Fibroblast of skin of back (primary cell): ENCODE measurements around the gene CMTM6.
A peak's percentile ranks its signal among the peaks of the same experiment; 100 is the strongest.
"Not testable (repeated sequence)": the region's sequence is repeated elsewhere in the genome, so short reads cannot be mapped to it uniquely, and the experiment has no call there.

Experiments
- DNase-seq: peaks from one replicate; pipeline ENCODE4 v3.0.0-alpha.2; 2013

The CMTM6 gene

GRCh38 chr3:32499585-32499984 is 3.1 kb downstream of the CMTM6 start:
- no peak for DNase-seq

GRCh38 chr3:32498992-32499391 is 3.7 kb downstream of the CMTM6 start:
- no peak for DNase-seq

- DNase-seq = no peak
Measured at GRCh38 chr3:32498252-32498651, 4.4 kb downstream of the CMTM6 start.

- DNase-seq = no peak
Measured at GRCh38 chr3:32495609-32496008, 7.0 kb downstream of the CMTM6 start.

- DNase-seq = no peak
Measured at GRCh38 chr3:32495085-32495484, 7.6 kb downstream of the CMTM6 start.

GRCh38 chr3:32493437-32494414 is 8.9 kb downstream of the CMTM6 start:
- DNase-seq = no peak

GRCh38 chr3:32492684-32493436 is 9.8 kb downstream of the CMTM6 start:
- peak; percentile 42 for DNase-seq

GRCh38 chr3:32488474-32489008 is 14.1 kb downstream of the CMTM6 start:
- DNase-seq = no peak

- no peak for DNase-seq
Measured at GRCh38 chr3:32487781-32488473, 14.7 kb downstream of the CMTM6 start.

- DNase-seq = no peak
Measured at GRCh38 chr3:32484436-32484835, 18.2 kb downstream of the CMTM6 start.

- DNase-seq = no peak
Measured at GRCh38 chr3:32483772-32484171, 18.9 kb downstream of the CMTM6 start.

GRCh38 chr3:32482693-32483092 is 20.0 kb downstream of the CMTM6 start:
- no peak for DNase-seq

GRCh38 chr3:32481791-32482631 is 20.6 kb downstream of the CMTM6 start:
- DNase-seq = no peak

- DNase-seq = peak; percentile 17
Measured at GRCh38 chr3:32480604-32481003, 22.0 kb downstream of the CMTM6 start.

GRCh38 chr3:32474201-32474600 is 28.5 kb downstream of the CMTM6 start:
- no peak for DNase-seq

- DNase-seq = not testable (repeated sequence)
Measured at GRCh38 chr3:32472151-32472550, 30.5 kb downstream of the CMTM6 start.

GRCh38 chr3:32471246-32471645 is 31.4 kb downstream of the CMTM6 start:
- no peak for DNase-seq

GRCh38 chr3:32470362-32470761 is 32.3 kb downstream of the CMTM6 start:
- no peak for DNase-seq

- DNase-seq = no peak
Measured at GRCh38 chr3:32469151-32469874, 33.3 kb downstream of the CMTM6 start.

- DNase-seq = peak; percentile 52
Measured at GRCh38 chr3:32467333-32468070, 35.1 kb downstream of the CMTM6 start.
